NCI-H460 (cell line): ENCODE data around the gene CMTM4. TPM values are rescaled to one million over a fixed set of nuclear protein-coding genes. Genes with fewer than 3 reads are reported as not detected.
"Not testable (repeated sequence)": the region's sequence is repeated elsewhere in the genome, so short reads cannot be mapped to it uniquely, and the experiment has no call there.

ENCODE experiments used
- DNase-seq: peaks from one replicate; pipeline ENCODE4 v3.0.0-alpha.2; 2016; ENCODE audit warnings: low read depth; ENCODE audit errors: extremely low read depth
- small RNA-seq, 2 experiments: library from RNA; depleted of rRNA; stranded (forward); fragments of <200 nt; gene quantifications; one replicate each; pipeline ENCODE3, GENCODE V24; 2014
- total RNA-seq: library from RNA; depleted of rRNA; stranded (reverse); fragments of >200 nt; shearing (Covaris generic); gene quantifications from 2 replicates; pipeline ENCODE4 v1.2.3, GENCODE V29; 2014; rRNA removed

Gene CMTM4
- total RNA-seq, 1 experiment from 2014 or later, result 64.5 TPM

DNA sequence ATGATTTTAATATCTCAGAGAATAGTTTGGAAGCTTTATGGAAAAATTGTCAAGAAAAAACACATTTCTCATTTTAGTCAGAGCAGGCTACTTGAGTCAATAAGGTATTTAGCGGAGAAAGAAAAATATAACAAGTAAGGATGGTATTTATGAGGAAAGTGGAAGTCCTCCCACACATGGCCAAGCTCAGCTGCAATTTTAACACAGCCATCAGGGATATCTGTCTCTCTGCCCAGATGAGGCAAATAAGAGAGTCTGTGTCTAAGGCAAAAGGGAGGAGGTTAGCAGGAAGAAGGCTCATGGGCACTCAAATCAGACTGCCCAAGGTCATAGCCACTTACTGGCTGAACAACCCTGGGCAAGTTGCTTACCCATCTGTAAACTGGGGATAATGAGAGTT lies 122.5 kb downstream of the CMTM4 start:
- no peak for DNase-seq

DNA sequence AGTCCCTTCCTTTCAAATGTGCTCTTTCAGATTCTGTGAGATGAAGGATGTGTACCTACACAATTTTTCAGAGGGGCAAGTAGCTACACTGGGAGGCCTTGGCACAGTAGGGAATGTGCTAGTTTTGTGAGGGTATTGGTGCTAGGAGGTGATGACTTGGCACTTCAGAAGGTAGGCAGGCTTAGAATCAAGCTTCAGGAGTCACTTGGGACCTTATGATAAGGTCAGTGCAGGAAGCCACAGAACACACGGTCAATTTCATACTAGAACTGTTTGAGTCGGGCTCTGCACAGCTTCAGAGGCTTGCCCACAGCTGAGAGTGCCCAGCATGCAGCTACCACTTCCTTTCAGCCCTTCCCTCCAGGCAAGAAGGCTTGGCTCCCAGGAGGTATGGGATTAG lies 124.2 kb downstream of the CMTM4 start:
- DNase-seq, result no peak

DNA sequence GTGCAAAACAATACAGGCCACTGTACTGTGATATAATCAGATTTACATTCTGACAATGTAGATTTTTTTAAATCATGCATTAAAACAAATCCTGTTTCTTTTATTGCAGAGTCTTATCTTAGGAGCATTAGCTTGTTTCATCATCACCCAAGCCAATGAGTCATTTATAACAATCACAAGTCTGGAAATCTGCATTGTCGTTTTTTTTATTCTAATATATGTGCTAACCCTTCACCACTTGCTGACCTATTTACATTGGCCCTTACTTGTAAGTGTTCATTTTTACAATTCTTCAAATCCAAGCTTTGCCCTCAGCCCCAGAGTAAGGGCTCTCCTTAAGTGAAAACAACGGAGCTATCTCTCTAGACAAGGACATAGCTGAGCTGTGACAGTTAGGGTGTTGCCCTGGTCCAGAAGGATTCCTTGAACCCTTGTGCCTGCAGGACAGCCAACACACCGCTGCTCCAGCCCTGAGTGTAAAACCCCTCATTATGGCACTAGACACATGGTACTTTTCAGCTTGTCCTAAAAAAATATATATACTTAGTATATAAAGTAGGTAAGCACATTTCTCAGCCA lies 126.6 kb downstream of the CMTM4 start:
- no peak for DNase-seq

DNA sequence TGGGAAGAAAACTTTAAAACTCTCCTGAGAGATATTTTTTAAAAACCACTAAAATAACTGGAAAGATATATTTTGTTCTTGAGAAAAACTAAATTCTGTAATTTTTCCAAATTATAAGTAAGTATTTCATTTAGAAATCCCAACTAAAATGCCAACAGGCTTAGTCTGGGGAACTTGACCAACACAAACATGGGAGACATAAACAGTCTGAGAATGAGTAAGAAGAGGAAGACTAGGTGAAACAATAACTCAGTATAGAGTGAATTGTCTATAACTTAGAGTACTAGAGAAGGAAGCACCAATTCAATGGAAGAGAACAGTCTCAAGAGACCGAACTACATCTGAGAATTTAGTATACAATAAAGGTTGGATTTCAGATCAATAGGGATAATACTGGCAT lies 127.4 kb downstream of the CMTM4 start:
- DNase-seq, result no peak

DNA sequence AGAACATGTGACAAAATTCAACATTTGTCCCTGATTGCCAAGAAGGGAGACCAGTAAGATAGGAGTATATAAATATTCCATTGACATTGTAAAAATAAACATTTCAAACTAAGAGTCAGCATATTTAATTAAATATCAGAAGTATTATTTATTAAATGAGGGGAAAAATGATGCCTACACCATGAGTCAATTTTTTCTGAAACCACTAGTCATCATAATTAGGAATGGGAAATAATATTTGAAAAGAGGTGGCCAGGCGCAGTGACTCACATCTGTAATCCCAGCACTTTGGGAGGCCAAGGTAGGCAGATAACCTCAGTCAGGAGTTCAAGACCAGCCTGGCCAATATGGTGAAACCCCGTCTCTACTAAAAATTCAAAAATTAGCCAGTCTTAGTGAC lies 128.2 kb downstream of the CMTM4 start:
- DNase-seq, result no peak

DNA sequence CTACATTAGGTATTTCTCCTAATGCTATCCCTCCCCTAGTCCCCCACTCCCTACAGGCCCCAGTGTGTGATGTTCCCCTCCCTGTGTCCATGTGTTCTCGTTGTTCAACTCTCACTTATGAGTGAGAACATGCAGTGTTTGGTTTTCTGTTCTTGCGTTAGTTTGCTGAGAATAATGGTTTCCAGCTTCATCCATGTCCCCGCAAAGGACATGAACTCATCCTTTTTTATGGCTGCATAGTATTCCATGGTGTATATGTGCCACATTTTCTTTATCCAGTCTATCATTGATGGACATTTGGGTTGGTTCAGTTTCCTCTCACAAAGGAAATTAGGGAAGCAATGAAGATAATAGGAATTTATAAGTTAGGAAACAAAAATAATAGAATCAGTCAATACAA lies 129.3 kb downstream of the CMTM4 start:
- not testable (repeated sequence) for DNase-seq

DNA sequence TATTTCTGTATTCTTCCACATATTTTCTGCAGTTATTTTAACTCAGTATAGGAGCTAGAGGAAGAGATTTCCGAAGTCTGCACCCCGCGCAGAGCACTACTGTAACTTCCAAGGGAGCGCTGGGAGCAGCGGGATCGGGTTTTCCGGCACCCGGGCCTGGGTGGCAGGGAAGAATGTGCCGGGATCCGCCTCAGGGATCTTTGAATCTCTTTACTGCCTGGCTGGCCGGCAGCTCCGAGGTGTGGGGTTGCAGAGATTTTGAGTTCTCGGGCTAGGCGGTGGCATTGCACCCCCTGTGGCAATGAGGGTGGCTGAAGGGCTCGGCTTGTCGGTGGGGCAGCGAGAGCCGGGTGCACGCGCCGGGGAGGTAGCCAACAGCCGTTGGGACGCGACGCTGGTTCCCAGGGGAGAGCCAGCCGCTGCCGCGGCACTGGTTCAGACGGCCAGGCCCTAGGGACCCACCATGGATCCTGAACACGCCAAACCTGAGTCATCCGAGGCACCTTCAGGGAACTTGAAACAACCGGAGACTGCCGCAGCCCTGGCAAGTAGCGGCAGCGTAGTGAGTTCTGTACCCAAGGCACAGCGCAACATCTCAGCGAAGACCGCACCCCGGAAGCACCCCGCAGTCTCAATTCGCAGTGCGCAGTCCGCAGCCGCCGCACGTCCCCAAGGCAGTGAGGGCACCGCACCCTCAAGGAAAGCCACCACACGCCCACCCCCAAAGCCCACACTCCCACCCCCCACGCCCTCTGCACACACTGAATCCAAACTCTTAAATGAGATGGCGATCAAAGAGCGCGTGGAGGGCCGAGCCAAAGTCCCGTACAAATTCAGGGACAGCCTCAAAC lies 130.3 kb downstream of the CMTM4 start, which contains the start of gene CMTM1:
Gene CMTM1, plus strand, starts transcription at position 389 of the 851 bp plus-strand sequence. Its CDS starts 75 bp downstream, at position 464.
- no peak for DNase-seq

Small RNA genes lying within 50 kb of the gene (small RNA-seq; reads per million reads assigned to genes)
- 0 reads per million in 2 experiments for gene CKLF-CMTM1

Other genes with a start within 250 kb of the CMTM4 start
- 18.0 and 25.0 TPM in 2 replicates for gene TK2, start 146.6 kb downstream of the CMTM4 start, total RNA-seq
- gene CKLF, start 144.2 kb downstream of the CMTM4 start, total RNA-seq, result 162 and 176 TPM in 2 replicates
- gene CMTM1, start 130.3 kb downstream of the CMTM4 start, total RNA-seq, result 1.7 and 3.2 TPM in 2 replicates
- not detected in 2 replicates for gene CMTM2, start 117.3 kb downstream of the CMTM4 start, total RNA-seq
- gene CMTM3, start 92.0 kb downstream of the CMTM4 start, total RNA-seq, result 35.6 and 35.7 TPM in 2 replicates
- 104 and 132 TPM in 2 replicates for gene DYNC1LI2, start 54.9 kb upstream of the CMTM4 start, total RNA-seq
- 0.20 TPM in 1 of 2 replicates, not detected in the other for gene TERB1, start 104.8 kb upstream of the CMTM4 start, total RNA-seq
- 206 and 212 TPM in 2 replicates for gene NAE1, start 134.2 kb upstream of the CMTM4 start, total RNA-seq
- not detected in 2 replicates for gene CA7, start 147.7 kb upstream of the CMTM4 start, total RNA-seq
- 7.4 and 10.5 TPM in 2 replicates for gene PDP2, start 183.8 kb upstream of the CMTM4 start, total RNA-seq
- gene CDH16, start 222.1 kb upstream of the CMTM4 start, total RNA-seq, result not detected in 2 replicates
- gene RRAD, start 228.8 kb upstream of the CMTM4 start, total RNA-seq, result 0.57 and 0.66 TPM in 2 replicates
- 270 and 295 TPM in 2 replicates for gene CIAO2B, start 237.7 kb upstream of the CMTM4 start, total RNA-seq
- 45.5 and 51.5 TPM in 2 replicates for gene CES2, start 238.8 kb upstream of the CMTM4 start, total RNA-seq